Measurements from ENCODE around the gene SLC35E2B.

SLC35E2B gene

GRCh38 chr1:1627829-1628753 is 64.5 kb downstream of the SLC35E2B start:
- no peak for TF ChIP-seq TCF4 (CRISPR knock-in tag; IDR thresholded peaks at IDR 0.05; ENCODE audit: borderline replicate concordance)
- TF ChIP-seq CREB5 (CRISPR knock-in tag; IDR thresholded peaks at IDR 0.05; ENCODE audit: low read depth), result no peak
- TF ChIP-seq ZFP3 (CRISPR knock-in tag; IDR thresholded peaks at IDR 0.05), result no peak
- no peak for TF ChIP-seq OSR1 (CRISPR knock-in tag; IDR thresholded peaks at IDR 0.05)
- no peak for TF ChIP-seq PPARA (CRISPR knock-in tag; IDR thresholded peaks at IDR 0.05; ENCODE audit: borderline replicate concordance)
- TF ChIP-seq ZNF8 (CRISPR knock-in tag; IDR thresholded peaks at IDR 0.05), result no peak
- TF ChIP-seq ISL1 (CRISPR knock-in tag; IDR thresholded peaks at IDR 0.05), result no peak
- no peak for TF ChIP-seq ZFP30 (CRISPR knock-in tag; IDR thresholded peaks at IDR 0.05)
- no peak for TF ChIP-seq POU6F1 (CRISPR knock-in tag; IDR thresholded peaks at IDR 0.05; ENCODE audit: borderline replicate concordance, low read depth)
- no peak for ATAC-seq

- no peak for TF ChIP-seq ZNF70 (CRISPR knock-in tag; IDR thresholded peaks at IDR 0.05)
- no peak for TF ChIP-seq OSR1 (CRISPR knock-in tag; IDR thresholded peaks at IDR 0.05)
- no peak for TF ChIP-seq PPARA (CRISPR knock-in tag; IDR thresholded peaks at IDR 0.05; ENCODE audit: borderline replicate concordance)
- TF ChIP-seq GLIS3 (CRISPR knock-in tag; IDR thresholded peaks at IDR 0.05), result no peak
- no peak for TF ChIP-seq ZNF565 (CRISPR knock-in tag; conservative IDR thresholded peaks at IDR 0.05; ENCODE audit: low read depth)
- no peak for TF ChIP-seq PATZ1 (CRISPR knock-in tag; IDR thresholded peaks at IDR 0.05; ENCODE audit: borderline replicate concordance)
Observed at GRCh38 chr1:1627261-1627828, 65.2 kb downstream of the SLC35E2B start.

GRCh38 chr1:1626207-1627141 is 66.1 kb downstream of the SLC35E2B start:
- TF ChIP-seq PATZ1 (CRISPR knock-in tag; IDR thresholded peaks at IDR 0.05; ENCODE audit: borderline replicate concordance) (no peak), TSHZ2 (CRISPR knock-in tag; IDR thresholded peaks at IDR 0.05) (no peak), RARB (CRISPR knock-in tag; IDR thresholded peaks at IDR 0.05) (no peak), TCF4 (CRISPR knock-in tag; IDR thresholded peaks at IDR 0.05; ENCODE audit: borderline replicate concordance) (no peak), TOX (CRISPR knock-in tag; IDR thresholded peaks at IDR 0.05; ENCODE audit: borderline replicate concordance) (no peak), ARNTL (CRISPR knock-in tag; IDR thresholded peaks at IDR 0.05; ENCODE audit: borderline replicate concordance, low read depth) (no peak), ESRRG (CRISPR knock-in tag; IDR thresholded peaks at IDR 0.05) (no peak), ISL1 (CRISPR knock-in tag; IDR thresholded peaks at IDR 0.05) (no peak), ZC3H10 (CRISPR knock-in tag; IDR thresholded peaks at IDR 0.05) (no peak), ZNF565 (CRISPR knock-in tag; conservative IDR thresholded peaks at IDR 0.05; ENCODE audit: low read depth) (no peak), SNAI2 (CRISPR knock-in tag; IDR thresholded peaks at IDR 0.05) (no peak), PPARA (CRISPR knock-in tag; IDR thresholded peaks at IDR 0.05; ENCODE audit: borderline replicate concordance) (no peak), ZNF8 (CRISPR knock-in tag; IDR thresholded peaks at IDR 0.05) (no peak), ZFP30 (CRISPR knock-in tag; IDR thresholded peaks at IDR 0.05) (no peak), OSR1 (CRISPR knock-in tag; IDR thresholded peaks at IDR 0.05) (no peak), GLIS3 (CRISPR knock-in tag; IDR thresholded peaks at IDR 0.05) (no peak), ZFP3 (CRISPR knock-in tag; IDR thresholded peaks at IDR 0.05) (no peak)
- no peak for ATAC-seq

More at GRCh38 chr1:1627261-1627828, 65.2 kb downstream of the SLC35E2B start:
- no peak for ATAC-seq

All from SK-N-SH treated with all-trans-retinoic acid at 6 μM for 48 hours (cell line).